KG1 (cell line): ENCODE results near the gene PPL.

ENCODE experiments used
- DNase-seq: peaks from one replicate; lab custom pipeline; 2025; lab: John Stamatoyannopoulos, UW

PPL gene

DNA sequence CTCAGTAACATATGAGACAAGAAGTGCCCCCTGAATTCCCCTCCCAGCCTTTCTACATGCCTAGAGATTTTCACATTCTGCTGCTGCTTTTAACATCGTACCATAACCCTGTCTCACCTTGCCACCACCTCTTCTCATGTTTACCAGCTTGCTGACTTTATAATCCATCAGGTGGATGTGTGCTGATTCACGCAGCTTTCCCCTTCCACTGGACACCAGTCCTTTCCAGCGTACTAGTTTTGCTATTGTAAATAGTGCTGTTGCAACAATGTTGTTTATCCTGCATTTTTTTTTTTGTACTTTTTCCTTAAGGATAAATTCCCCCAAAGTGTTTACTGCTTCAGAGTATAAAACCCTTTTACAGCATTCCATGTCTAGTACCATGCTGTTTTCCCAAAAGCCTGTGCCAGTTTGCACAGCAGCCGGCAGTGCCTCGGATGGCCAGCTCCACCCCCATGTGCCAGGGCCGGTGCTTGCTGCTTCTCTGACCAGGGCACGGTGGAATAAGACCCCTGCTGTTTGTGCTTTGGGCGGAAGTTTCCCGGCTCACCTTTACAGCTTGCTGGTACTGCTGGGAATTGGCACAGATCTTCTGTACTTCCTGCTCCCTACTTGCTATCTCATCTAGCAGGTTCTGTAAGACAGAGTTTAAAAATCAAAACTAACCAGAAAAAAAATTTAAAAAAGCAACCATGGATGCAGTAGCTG is 48.4 kb downstream of the PPL start:
- no peak for DNase-seq

DNA sequence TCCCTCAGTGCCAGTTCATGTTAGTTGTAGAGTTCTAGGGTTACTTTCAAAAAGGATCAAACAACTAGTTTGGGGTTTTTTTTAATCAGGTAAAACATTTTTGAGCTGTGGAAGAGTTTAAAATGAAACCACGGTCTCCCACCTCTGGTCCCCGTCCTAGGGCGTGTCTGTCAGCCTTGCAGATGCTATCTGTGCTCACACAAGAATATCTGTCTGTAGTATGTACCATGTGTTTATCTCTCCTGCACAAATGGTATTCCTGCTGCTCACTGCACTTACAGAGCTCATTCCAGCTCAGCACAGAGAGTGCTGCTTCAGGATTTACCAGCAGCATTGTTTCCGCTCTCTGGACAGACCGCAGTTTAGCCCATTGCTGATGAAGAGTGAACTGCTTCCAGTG is 50.8 kb downstream of the PPL start:
- no peak for DNase-seq

DNA sequence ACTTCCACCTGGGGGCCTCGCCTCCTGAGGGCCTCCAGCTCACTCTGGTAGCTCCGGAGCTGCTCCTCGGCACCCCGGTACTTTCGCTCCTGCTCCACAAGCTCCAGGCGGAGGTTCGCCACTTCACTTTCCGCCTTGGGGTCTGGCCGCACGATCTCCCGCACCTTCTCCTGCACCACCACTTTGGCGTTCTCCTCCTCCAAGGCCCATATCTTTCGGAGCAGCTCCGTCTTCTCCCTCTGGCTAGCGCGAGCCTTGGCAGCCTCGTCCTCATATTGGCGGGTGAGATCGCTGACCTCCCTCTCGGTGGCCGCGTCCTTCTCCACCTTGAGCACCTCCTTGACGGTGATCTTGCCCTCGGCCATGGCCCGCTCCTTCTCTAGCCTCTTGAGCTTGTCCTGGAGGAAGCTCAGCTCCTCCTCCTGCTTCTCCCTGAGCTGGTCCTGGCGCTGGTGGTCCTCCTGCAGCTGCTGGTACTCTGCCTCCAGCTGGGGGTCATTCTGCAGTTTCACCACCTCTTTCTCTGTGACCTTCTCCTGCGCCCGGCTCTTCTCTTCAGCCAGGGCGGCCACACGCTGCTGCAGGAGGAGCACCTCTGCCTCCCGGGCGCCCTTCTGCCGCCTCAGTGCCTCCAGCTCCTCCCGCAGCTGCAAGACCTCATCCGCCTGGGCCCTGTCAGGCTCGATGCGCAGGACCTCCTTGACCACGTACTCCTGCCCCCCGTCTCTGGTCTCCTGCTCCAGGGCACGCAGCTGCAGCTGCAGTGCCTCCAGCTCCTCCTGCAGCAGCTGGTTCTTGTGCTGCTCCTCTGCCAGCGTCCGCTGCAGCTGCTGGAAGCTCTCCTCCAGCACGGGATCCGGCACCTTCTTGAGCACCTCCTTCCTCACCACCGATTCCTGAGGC is 51.7 kb downstream of the PPL start:
- DNase-seq = no peak

DNA sequence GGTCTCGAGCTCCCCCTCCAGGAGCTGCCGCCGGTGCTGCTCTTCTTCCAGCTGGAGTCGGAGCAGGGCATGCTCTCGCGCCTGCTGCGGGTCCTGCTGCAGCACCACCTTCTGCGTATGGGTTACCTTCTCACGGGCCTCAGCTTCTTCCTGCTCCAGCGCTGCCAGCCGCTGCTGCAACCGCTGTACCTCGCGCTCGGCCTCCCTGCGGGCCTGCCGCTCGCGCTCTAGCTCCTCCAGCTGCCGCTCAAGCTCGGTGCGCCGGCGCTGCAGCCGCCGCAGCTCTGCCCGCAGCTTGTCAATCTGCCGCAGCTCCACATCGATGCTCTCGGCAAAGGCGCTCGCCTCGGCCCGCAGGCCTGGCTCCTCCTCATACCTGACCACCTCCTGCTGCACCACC is 52.7 kb downstream of the PPL start:
- no peak for DNase-seq

DNA sequence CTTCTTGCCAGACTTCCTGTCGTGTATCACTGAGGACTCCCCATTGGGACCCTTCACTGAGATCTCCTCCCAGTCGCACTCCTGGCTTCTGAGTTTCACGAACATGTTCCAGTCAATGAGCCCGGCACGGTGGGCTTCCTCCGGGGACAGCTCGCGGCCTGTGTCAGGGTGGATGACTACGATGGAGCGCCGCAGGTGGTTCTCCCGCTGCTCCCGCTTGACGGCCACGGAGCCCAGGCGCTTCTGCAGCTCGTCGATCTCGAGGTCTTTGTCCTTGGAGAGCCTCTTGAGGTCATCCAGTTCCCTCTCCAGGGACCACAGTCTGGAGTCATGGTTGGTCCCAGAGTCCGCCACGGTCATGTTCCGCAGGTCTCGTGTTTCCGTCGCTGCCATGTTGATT is 53.4 kb downstream of the PPL start:
- no peak for DNase-seq

DNA sequence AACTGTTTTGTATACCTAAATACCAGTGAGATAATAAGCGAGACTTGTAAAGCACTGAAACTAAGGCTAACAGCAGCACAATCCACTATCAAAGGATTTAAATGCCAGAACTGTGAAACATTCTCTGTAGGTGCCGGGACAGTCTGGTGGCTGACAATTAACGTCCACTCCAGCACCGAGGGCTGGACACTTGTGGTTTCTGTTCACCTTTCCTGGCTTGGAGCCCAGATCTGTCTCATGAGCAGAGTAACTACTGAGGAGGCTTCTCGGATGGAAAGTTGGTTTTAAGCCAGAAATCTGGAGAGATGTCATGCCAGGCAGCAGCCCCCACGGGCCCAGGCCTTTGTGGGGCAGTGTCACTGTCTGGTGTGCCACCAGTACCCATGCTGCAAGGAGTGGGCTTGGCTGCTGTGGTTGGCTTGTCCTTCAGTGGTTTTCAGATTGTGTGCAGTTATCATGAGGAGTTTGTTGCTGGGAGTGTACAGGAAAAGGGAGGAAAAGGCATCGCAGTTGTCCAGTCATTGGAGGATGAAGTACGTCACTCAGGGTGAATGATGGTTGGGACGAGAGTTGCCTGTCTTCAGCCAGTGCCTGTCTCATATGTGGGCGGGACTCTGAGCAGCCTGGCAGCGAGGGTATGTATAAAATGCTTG is 54.2 kb downstream of the PPL start:
- DNase-seq = no peak

DNA sequence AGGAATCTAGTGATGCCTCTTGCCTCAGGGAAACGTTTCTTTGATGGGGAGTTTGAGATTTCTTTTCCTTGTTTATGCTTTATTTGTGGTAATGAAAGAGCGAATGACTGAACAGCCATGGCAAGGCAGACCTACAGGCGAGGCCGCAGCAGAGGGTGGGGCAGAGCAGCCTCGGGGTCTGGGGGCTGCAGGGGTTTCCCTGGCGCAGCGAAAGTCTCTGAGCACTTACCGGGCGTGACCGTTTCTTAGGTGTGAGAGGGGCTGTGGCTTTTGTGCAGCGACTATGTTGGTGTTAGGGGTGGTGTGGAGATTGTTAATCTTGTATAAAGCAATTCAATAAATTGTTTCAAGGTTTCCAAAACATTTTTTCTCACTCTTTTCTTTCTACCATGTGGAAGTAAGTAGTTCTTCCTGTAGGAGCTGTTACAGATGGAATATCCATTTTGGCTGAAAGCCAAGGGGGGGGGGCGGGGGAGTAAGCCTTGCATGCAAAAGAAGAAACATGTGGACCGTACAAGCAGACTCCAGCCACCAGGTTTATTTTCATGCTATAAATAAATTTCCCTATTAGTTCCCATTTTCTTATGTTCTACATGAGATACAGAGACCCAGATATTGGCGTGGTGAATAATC is 54.8 kb downstream of the PPL start:
- no peak for DNase-seq

DNA sequence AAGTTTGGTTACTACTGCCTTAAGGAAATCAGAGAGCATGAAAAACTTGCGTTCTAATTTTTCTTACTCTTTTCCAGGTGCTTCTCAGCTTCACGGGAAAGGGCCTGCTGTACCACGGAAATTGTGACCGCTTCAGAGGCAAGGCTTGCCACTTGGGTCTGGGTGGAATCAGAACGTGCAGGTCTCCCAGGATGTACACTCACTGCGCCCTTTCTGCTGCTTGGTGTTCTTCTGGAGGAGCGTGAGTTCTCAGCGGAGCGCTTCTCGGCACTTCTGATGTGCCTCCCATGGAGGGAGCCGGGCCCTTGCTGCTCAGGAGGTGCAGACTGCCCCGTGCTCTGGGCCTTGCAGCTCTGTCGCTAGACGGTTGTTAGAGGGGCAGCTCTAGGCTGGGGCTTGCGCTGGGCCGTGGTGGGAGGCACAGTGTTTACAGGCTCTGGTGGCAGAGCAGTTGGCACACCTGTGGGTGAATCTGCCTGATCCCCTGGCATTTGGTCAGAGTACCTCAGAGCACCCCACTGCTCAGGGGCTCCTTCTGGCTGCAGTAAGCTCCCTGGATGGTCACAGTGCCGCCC is 56.9 kb downstream of the PPL start:
- DNase-seq = no peak

DNA sequence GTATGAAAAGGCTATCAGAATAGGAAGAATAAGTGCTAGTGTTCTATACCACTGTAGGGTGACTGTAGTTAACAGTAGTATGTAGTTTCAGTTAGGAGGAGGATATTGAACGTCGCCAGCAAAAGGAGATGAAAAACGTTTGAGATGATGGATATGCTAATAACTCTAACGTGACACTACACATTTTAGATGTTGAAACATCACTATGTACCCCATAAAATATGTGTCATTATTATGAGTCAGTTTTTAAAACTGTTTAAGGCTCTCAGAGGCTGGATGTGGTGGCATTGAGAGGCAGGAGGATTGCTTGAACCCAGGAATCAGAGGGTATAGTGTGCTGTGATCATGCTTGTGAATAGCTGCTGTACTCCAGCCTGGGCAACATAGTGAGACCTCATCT is 57.9 kb downstream of the PPL start:
- no peak for DNase-seq

DNA sequence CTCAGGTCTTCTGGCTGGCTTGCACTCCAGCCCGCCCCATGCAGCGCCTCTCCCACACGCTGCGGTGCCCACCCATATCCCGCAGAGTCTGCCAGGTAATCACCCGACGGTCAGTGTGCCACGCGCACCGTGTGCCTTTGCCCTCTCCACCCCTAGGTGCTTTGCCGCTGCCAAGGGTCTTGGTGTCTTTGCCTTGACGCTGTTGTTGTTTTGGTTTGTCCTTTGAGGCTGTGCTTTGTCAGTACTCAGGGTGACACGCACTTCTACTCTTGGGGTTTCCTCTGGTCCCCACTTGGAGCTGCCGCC is 59.6 kb downstream of the PPL start:
- no peak for DNase-seq

DNA sequence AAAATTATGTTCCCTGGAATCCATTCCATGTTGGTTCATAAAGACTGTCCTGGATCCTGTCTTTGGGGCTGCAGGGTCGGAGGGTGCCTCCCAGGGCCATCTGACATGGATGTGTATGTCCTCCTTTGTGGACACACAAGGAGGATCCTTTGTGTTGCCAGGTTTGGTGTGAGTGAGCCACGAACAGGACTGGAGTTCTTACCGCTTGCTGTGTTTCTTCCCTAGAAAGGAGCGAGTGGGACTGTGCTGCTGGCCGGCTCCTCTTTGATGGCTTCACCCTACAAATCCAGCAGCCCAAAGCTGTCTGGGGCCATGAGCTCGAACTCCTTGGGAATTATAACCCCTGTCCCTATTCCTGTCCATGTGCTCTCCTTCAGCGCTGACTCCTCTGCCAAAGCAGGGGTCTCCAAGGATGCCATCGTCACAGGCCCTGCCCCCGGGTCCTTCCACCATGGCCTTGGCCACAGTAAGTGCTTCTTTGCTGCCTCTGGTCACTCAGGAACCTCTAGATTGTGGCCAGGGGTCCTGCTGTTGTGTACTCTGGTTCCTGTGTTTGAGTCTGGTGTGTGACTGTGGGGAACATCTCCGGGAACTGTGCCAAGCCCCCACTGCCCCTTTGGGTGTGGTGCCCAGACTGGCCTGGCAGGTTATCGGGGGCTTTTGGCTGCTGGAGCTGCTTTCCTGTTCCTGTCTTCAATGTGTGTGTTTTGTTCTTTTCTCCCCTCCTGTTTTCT is 60.1 kb downstream of the PPL start:
- DNase-seq = no peak

DNA sequence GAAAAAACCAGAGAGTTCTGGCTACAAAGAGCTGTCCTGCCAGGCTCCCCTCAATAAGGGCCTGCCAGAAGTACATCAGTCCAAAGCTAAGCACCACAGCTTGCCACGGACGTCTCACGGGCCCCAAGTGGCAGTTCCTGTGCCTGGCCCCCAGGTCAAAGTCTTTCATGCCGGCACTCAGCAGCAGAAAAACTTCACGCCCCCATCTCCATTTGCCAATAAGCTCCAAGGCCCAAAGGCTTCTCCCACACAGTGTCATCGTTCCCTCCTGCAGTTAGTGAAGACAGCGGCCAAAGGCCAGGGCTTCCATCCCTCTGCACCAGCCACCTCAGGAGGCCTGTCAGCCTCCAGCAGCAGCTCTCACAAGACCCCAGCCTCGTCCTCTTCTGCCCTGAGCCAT is 62.3 kb downstream of the PPL start:
- no peak for DNase-seq

DNA sequence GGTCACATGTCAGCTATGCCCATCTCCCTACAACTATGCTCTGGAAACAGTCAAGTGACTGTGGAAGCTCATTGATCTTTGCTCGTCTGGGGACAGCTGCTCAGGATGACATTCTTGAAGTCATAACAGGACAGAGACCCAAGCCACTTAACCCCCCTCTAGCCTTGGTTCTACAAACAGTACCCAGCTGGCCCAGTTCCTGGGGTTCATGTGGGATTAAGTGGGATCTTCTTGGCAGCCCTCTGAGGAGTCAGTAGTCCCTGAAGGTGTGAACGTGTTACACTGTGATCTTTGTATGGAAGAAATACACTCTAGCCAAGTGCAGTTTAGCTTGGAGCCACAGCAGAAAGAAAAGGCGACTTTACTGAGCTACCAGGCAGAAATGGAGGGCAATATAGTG is 63.9 kb downstream of the PPL start:
- DNase-seq = no peak

DNA sequence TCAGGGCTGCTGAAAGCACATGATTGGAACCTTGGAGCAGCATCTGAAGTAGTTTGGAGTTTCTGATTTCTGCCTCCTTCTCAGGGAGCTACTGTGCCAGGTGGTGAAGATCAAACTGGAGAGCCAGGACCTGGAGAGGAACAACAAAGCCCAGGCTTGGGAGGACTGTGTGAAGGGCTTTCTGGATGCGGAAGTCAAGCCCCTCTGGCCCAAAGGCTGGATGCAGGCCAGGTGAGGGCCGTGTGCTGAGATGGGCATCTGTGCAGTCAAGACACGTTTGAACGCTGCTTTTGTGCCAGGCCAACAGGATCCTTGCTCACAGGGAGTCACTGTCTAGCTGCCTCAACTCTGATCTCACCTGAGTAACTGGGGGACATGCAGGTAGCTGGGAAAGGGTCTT is 65.9 kb downstream of the PPL start:
- no peak for DNase-seq

DNA sequence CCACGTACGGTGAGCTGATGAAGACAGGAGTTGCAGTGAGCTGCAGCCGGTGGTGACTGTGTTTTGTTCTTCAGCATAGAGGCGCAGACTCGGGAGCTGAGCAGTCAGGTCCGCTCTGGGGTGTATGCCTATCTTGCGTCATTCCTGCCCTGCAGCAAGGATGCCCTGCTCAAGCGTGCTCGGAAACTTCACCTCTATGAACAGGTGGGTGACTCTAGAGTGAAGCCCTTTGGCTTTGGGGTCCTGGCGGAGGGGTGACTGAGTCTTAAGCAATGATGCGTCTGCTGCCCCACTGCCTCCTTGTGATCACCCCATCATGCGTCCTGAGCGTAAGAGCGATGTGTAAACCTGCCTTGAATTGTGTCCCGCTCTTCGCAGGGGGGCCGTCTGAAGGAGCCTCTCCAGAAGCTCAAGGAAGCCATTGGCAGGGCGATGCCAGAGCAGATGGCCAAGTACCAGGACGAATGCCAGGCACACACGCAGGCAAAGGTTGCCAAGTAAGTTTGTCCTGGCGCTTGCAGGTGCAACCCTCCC is 66.7 kb downstream of the PPL start:
- DNase-seq = no peak

DNA sequence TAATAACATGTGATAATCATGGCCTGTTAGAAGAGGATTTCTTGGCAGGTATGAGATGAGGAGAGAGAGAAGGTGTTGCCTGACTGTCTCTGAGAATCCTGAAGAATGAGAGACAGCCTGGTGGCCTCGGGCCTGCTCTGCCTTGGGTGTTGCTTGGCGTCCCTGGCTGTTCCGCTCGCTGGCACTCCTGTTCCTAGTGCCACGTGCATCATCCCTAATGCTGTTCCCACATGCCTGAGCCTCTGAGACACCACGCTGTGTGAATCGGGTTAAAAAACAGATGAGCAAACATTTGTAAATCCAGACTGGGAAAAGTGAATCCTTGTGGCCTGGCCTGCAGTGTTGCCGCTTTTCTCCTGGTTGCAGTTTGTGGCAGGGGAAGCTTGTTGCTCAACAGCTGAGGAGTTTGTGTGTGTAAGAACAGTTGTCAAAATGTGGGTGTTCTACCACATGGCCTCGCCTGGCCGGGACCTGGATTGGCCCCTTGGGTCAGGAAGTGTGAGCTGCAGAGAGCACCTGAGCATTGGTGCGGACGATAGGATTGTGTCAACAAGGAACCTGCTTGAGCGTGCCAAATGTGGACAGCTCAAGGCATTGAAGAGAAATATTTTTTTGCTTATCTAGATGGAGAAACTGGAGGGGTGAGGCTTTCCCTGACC is 67.7 kb downstream of the PPL start:
- DNase-seq = no peak

DNA sequence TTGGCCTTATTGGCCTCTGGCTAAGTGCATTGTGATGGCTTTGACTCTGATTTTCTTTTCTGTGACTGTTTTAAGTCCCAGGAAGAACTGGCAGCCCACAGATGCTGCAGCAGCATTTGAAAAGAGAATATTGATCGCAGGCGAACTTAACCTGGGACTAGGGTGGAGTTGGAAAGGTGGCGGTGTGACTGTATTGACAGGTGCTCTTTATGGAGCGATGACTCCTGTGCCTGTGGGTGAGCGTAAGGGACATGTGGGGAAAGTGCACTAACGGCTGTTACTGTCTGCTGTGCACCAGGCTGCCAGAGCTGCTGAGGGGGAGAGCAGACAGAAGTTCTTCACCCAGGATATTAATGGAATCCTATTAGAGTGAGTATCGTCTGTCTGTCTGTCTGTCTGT is 68.4 kb downstream of the PPL start:
- DNase-seq = no peak

DNA sequence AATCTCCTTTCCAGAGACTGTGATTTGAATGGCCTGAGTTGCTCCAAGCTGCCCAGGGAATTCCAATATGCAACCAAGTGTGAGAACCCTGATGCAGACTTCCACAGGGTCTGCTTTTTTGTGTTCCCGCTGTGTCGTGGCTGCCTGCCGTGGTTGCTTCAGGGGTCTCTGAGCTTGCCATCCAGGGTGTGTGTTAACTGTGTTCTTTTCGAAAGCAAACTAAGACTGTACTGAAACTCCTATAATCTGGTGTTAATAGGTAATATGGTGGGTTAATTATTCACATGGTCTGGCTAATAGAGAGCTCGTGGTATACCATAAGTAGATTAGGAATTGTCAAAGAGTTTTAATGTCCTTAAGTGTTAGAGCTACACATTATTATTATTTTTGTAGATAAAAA is 68.9 kb downstream of the PPL start:
- no peak for DNase-seq

DNA sequence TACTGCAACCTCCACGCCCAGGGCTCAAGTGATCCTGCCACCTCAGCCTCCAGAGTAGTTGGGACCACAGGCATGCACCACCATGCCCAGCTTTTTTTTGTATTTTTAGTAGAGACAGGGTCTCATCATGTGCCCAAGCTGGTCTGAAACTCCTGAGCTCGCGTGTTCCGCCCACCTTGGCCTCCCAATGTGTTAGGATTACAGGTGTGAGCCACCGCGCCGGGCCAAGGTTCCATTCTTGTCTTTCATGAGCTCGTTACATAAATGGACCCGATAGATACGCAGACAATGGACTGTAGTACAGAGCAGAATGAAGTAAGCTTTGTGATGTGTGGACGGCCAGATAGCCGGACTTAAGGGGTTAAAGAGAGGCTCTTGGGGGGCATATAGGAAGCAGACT is 70.4 kb downstream of the PPL start:
- no peak for DNase-seq

DNA sequence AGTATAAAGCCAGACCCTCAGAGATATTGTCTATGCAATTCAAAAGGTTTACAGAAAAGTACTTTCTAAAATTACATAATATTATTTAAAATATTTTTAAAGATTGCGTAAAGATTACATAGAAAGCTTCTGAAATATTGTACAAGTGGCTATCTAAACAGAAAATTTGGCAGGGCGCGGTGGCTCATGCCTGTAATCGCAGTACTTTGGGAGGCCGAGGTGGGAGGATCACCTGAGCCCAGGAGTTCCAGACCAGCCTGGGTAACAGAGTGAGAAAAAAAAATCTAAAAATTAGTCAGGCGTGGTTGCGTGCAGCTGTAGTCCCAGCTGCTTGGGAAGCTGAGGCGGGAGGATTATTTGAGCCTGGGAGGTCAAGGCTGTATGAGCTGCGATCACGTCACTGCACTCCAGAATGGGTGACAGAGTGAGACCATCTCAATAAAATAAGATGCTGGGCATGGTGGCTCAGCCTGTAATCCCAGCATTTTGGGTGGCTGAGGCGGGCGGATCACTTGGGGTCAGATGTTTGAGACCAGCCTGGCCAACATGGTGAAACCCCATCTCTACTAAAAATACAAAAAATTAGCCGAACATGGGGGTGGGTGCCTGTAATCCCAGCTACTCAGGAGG is 71.6 kb downstream of the PPL start:
- no peak for DNase-seq

DNA sequence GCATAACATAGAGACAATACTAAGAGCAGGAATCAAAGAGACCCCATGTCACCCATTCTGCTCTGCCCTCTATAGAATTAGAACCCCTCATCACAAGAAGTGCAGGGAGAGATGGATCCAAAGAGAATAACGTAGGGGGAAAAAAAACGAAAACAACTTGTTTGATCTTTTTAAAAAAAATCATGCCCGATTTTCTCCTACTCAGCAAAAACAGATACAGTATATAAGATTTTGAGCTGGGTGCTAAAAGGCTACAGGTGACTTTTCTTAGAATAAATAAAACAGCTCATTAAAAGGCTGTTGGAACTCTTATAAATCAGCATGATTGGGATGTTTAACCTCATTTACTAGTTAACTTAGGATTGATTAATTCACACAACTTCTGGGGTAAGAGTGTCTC is 72.2 kb downstream of the PPL start:
- no peak for DNase-seq
